GM13977 (cell line): ENCODE data around the gene LDB3.

Experiments
- DNase-seq: peaks from one replicate; pipeline ENCODE4 v3.0.0; 2012; ENCODE audit warnings: low spot score
- CTCF ChIP-seq: IDR thresholded peaks from 2 replicates; pipeline ENCODE4 v1.5.1; 2012; ENCODE audit warnings: mild to moderate bottlenecking, control low read depth; ENCODE audit not compliant: insufficient read depth; ENCODE audit errors: extremely low read depth, missing control alignments
- in situ Hi-C: fragments of 300-500 bp; cut with MboI; formaldehyde crosslinking; loops from one replicate; pipeline ENCODE4 v1.12.0; 2022; ENCODE audit warnings: low sequenced_read_pairs, low pct_unique_long_range_greater_than_20kb, mixed read lengths, inconsistent platforms; ENCODE audit not compliant: unreplicated experiment

Gene LDB3

DNA sequence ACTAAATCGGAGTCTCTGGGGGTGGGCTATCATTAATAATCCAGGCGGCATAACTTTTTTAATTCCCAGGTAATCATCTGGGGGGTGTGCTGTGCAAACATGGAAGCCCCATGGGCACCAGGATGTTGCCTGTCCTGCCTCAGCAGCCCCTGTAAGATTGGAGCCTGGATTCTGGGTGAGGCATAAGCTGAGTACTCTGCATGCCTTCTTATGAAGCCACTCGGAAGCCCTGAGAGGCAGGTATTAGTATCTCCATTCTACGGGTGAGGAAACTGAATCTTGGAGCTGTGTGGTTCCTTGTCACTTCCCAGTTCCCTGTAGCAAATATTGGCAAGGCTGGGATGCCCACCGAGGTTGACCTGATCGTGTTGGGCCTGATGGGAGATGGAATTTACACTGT lies 21.4 kb upstream of the LDB3 start:
- no peak for DNase-seq
- in situ Hi-C loops: no loop called here

GRCh38 chr10:86647773-86648703 lies 20.3 kb upstream of the LDB3 start:
- no peak for DNase-seq
- no peak for TF ChIP-seq CTCF
- in situ Hi-C loops: no loop called here

More for the DNA sequence above, 21.4 kb upstream of the LDB3 start:
- TF ChIP-seq CTCF: no peak

- TF ChIP-seq CTCF: no peak
- DNase-seq: no peak
- in situ Hi-C loops: no loop called here
These were observed 19.4 kb upstream of the LDB3 start for GRCh38 chr10:86648704-86649427.

- DNase-seq: no peak
- in situ Hi-C loops: no loop called here
- TF ChIP-seq CTCF: no peak
These were observed 18.7 kb upstream of the LDB3 start for GRCh38 chr10:86649471-86650150.

GRCh38 chr10:86650151-86650550 lies 18.2 kb upstream of the LDB3 start:
- in situ Hi-C loops: no loop called here
- TF ChIP-seq CTCF: no peak
- DNase-seq: no peak

- TF ChIP-seq CTCF: no peak
- in situ Hi-C loops: no loop called here
- no peak for DNase-seq
These were observed 17.3 kb upstream of the LDB3 start for GRCh38 chr10:86651021-86651471.
